Spleen (tissue), 7 donors: Measurements from ENCODE around the gene QPCT.

Source experiments
- CTCF ChIP-seq, 11 experiments: fragments of 200-600 bp in 7 of 11; fragments of 450-650 bp in 4 of 11; sonication (generic) in 4 of 11; IDR thresholded peaks in 8 of 11; conservative IDR thresholded peaks in 3 of 11; 1 replicate in 7 of 11; 2 replicates in 4 of 11; pipeline versions ENCODE4 v1.4.0 to v1.8.0; 2016 to 2021; ENCODE audit warnings: antibody characterized with exemption in 11 of 11, inconsistent platforms in 4 of 11, mild to moderate bottlenecking in 1 of 11
- POLR2A ChIP-seq, 3 donors: fragments of 450-650 bp; IDR thresholded peaks; one replicate each; pipeline ENCODE4 v1.5.1; 2017; ENCODE audit warnings: antibody characterized with exemption in 3 of 3, mild to moderate bottlenecking in 1 of 3
- donor health status: DM: no; HTN: no; CAD: no; lungs with moderate emphysema.
- donor health status: DM: no; HTN: no; CAD: no.
- donor health status: DM: no; HTN: no; CAD: no.

GRCh38 chr2:37356299-37356698, 11.9 kb downstream of the QPCT start:
- TF ChIP-seq CTCF (IDR thresholded peaks at IDR 0.05 in 8 of 11, conservative IDR thresholded peaks at IDR 0.05 in 3 of 11): no peak
- no peak for TF ChIP-seq POLR2A (IDR thresholded peaks at IDR 0.05)
